ENCODE measurements around the gene TRMO.
A peak's percentile ranks its signal among the peaks of the same experiment; 100 is the strongest.
"Not testable (repeated sequence)": the region's sequence is repeated elsewhere in the genome, so short reads cannot be mapped to it uniquely, and the experiment has no call there.

TRMO gene

GRCh38 chr9:97921959-97922724 is at the start of gene TRMO:
Gene TRMO, minus strand, starts transcription at chr9:97922500. Its CDS starts 7 bp downstream, at chr9:97922493.
- peak; percentile 98 for DNase-seq (ENCODE audit: low spot score)

GRCh38 chr9:97970165-97970564 is 47.9 kb upstream of the TRMO start:
- DNase-seq (ENCODE audit: low spot score), result no peak

GRCh38 chr9:97969014-97969413 is 46.7 kb upstream of the TRMO start:
- no peak for DNase-seq (ENCODE audit: low spot score)

- DNase-seq (ENCODE audit: low spot score), result no peak
Measured at GRCh38 chr9:97966493-97966892, 44.2 kb upstream of the TRMO start.

GRCh38 chr9:97964901-97965300 is 42.6 kb upstream of the TRMO start:
- DNase-seq (ENCODE audit: low spot score), result no peak

GRCh38 chr9:97963232-97963631 is 40.9 kb upstream of the TRMO start:
- DNase-seq (ENCODE audit: low spot score), result no peak

- no peak for DNase-seq (ENCODE audit: low spot score)
Measured at GRCh38 chr9:97962575-97962974, 40.3 kb upstream of the TRMO start.

GRCh38 chr9:97962136-97962535 is 39.8 kb upstream of the TRMO start:
- no peak for DNase-seq (ENCODE audit: low spot score)

GRCh38 chr9:97961361-97961760 is 39.1 kb upstream of the TRMO start:
- DNase-seq (ENCODE audit: low spot score), result no peak

- DNase-seq (ENCODE audit: low spot score), result not testable (repeated sequence)
Measured at GRCh38 chr9:97960678-97961328, 38.5 kb upstream of the TRMO start.

GRCh38 chr9:97959585-97959984 is 37.3 kb upstream of the TRMO start:
- DNase-seq (ENCODE audit: low spot score), result no peak

- peak; percentile 33 for DNase-seq (ENCODE audit: low spot score)
Measured at GRCh38 chr9:97958812-97959511, 36.7 kb upstream of the TRMO start.

- DNase-seq (ENCODE audit: low spot score), result no peak
Measured at GRCh38 chr9:97956331-97956730, 34.0 kb upstream of the TRMO start.

- peak; percentile 13 for DNase-seq (ENCODE audit: low spot score)
Measured at GRCh38 chr9:97954550-97954989, 32.3 kb upstream of the TRMO start.

- not testable (repeated sequence) for DNase-seq (ENCODE audit: low spot score)
Measured at GRCh38 chr9:97950873-97951272, 28.6 kb upstream of the TRMO start.

- not testable (repeated sequence) for DNase-seq (ENCODE audit: low spot score)
Measured at GRCh38 chr9:97947094-97947493, 24.8 kb upstream of the TRMO start.

GRCh38 chr9:97945470-97945869 is 23.2 kb upstream of the TRMO start:
- not testable (repeated sequence) for DNase-seq (ENCODE audit: low spot score)

GRCh38 chr9:97944612-97945011 is 22.3 kb upstream of the TRMO start:
- DNase-seq (ENCODE audit: low spot score), result no peak

GRCh38 chr9:97943308-97943855 is 21.1 kb upstream of the TRMO start:
- no peak for DNase-seq (ENCODE audit: low spot score)

GRCh38 chr9:97941323-97941722 is 19.0 kb upstream of the TRMO start:
- DNase-seq (ENCODE audit: low spot score), result no peak

GRCh38 chr9:97940741-97941140 is 18.4 kb upstream of the TRMO start:
- DNase-seq (ENCODE audit: low spot score), result no peak

GRCh38 chr9:97940233-97940632 is 17.9 kb upstream of the TRMO start:
- no peak for DNase-seq (ENCODE audit: low spot score)

Data from GM03348 (cell line).